ENCODE data around the gene INAFM1.

DNA sequence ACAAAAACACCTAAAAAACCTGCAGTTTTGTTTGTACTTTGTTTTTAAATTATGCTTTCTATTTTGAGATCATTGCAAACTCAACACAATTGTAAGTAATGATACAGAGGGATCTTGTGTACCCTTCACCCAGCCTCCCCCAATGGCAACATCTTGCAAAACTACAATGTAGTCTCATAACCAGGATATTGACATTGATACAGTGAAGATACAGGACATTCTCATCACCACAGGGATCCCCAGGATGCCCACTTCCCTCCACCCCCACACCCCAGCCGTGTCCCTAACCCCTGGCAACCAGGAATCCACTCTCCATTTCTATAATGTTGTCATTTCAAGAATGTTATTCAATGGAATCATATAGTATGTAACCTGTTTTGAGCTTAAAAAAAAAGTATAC is 46.9 kb downstream of the INAFM1 start:
- TF ChIP-seq, protein P1, sequence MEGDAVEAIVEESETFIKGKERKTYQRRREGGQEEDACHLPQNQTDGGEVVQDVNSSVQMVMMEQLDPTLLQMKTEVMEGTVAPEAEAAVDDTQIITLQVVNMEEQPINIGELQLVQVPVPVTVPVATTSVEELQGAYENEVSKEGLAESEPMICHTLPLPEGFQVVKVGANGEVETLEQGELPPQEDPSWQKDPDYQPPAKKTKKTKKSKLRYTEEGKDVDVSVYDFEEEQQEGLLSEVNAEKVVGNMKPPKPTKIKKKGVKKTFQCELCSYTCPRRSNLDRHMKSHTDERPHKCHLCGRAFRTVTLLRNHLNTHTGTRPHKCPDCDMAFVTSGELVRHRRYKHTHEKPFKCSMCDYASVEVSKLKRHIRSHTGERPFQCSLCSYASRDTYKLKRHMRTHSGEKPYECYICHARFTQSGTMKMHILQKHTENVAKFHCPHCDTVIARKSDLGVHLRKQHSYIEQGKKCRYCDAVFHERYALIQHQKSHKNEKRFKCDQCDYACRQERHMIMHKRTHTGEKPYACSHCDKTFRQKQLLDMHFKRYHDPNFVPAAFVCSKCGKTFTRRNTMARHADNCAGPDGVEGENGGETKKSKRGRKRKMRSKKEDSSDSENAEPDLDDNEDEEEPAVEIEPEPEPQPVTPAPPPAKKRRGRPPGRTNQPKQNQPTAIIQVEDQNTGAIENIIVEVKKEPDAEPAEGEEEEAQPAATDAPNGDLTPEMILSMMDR (IDR thresholded peaks at IDR 0.05): no peak
- TF ChIP-seq EZH2 (IDR thresholded peaks at IDR 0.05; ENCODE audit: borderline replicate concordance, insufficient read depth, low read depth, low read length, poor library complexity, severe bottlenecking): no peak

All from B cell (primary cell).